HG03135 (cell line): ENCODE measurements around the gene NOVA1.
"Not testable (repeated sequence)": the region's sequence is repeated elsewhere in the genome, so short reads cannot be mapped to it uniquely, and the experiment has no call there.

Source experiments
- ATAC-seq: cut with Tn5 transposase; IDR thresholded peaks from one replicate; pipeline ENCODE4 v1.9.1; 2021; ENCODE audit warnings: mild to moderate bottlenecking, moderate library complexity; ENCODE audit not compliant: unreplicated experiment

NOVA1 gene, protein sequence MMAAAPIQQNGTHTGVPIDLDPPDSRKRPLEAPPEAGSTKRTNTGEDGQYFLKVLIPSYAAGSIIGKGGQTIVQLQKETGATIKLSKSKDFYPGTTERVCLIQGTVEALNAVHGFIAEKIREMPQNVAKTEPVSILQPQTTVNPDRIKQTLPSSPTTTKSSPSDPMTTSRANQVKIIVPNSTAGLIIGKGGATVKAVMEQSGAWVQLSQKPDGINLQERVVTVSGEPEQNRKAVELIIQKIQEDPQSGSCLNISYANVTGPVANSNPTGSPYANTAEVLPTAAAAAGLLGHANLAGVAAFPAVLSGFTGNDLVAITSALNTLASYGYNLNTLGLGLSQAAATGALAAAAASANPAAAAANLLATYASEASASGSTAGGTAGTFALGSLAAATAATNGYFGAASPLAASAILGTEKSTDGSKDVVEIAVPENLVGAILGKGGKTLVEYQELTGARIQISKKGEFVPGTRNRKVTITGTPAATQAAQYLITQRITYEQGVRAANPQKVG

DNA sequence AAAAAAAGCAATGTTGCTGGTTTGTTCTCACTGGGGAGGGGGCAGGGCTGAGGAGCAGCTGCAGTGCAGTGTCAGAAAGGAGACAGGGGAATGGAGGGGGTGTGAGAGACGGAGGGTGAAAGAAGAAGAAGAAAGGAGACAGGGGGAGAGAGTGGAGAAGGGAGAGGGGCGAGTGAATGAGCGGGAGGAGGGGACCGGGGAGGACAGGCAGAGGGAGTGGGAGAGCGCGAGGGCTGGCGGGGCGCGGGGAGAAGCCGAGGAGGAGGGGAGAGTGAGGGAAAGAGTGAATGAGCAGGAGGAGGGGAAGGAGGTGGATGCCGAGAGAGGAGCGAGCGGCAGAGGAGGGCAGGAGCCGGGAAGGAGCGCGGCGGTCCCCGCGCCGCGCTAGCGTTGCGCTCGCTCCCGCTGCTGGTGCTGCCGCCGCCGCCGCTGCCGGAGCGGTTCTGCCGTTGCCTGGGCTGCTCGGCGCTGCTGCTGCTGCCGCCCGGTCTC lies at the start of gene NOVA1:
TSS of gene NOVA1 (minus strand) at position 445 of the 492 bp plus-strand sequence. CDS start 597 bp downstream, outside the sequence.
- ATAC-seq: no peak

DNA sequence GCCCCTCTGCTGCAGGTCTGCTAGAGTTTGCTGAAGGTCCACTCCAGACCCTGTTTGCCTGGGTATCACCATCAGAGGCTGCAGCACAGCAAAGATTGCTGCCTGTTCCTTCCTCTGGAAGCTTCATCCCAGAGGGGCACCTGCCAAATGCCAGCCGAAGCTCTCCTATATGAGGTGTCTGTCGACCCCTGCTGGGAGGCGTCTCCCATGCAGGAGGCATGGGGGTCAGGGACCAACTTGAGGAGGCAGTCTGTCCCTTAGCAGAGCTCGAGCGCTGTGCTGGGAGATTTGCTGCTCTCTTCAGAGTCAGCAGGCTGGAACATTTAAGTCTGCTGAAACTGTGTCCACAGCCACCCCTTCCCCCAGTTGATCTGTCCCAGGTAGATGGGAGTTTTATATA lies 47.2 kb upstream of the NOVA1 start:
- ATAC-seq: not testable (repeated sequence)

DNA sequence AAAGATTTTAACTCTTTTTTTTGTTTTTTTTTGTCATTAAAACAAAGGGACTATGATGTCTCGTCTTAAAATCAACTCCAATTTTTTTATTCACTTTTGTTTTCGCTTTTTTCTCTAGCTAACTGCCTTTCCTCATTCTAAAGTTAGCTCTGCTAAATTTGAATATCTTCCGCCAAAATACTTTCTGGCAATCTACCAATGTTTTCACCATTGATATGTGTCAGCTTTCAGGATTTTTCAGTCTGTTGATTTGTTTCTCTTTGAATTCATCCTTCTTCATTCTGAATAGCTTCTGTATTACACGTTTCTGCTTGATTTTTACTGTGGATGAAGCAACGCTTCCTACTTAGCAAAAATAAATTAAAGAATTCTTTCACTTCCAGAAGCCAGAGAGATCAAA lies 38.7 kb upstream of the NOVA1 start:
- no peak for ATAC-seq

DNA sequence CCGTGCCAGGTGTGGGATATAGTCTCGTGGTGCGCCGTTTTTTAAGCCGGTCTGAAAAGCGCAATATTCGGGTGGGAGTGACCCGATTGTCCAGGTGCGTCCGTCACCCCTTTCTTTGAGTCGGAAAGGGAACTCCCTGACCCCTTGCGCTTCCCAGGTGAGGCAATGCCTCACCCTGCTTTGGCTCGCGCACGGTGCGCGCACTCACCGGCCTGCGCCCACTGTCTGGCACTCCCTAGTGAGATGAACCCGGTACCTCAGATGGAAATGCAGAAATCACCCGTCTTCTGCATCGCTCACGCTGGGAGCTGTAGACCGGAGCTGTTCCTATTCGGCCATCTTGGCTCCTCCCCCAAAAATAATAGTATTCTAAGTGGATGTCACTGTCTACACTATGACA lies 37.1 kb upstream of the NOVA1 start:
- not testable (repeated sequence) for ATAC-seq

DNA sequence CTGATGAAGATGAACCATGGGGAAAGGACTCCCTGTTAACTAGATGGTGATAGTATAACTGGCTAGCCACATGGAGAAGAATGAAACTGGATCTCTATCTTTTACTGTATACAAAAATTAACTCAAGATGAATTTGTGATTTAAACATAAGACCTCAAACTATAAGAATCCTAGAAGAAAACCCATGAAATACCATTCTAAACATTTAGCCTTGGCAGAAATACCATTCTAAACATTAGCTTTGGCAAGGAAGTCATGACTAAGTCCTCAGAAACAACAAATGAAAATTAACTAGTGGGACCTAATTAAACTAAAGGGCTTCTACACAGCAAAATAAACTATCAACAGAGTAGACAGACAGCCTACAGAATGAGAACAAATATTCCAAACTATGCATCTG lies 28.4 kb upstream of the NOVA1 start:
- ATAC-seq: no peak

DNA sequence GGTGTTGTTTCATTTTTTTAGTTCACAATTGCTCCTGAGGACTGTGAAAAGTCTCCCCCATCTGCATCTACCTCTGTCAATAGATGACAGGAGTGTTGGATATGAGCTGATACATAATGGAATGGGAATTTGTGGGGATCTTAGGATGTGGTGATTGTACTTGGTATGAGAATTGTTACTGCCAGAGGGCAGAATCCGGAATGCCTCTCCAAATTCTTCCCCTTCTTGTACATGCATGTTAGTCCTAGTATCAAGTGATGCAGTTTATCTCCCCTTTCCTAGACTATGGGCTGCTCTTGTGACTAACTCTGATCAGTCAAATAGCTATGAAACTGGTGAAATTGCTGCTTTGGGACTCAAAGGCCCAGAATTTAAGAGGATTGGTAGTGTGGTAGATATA lies 24.8 kb upstream of the NOVA1 start:
- ATAC-seq: no peak

DNA sequence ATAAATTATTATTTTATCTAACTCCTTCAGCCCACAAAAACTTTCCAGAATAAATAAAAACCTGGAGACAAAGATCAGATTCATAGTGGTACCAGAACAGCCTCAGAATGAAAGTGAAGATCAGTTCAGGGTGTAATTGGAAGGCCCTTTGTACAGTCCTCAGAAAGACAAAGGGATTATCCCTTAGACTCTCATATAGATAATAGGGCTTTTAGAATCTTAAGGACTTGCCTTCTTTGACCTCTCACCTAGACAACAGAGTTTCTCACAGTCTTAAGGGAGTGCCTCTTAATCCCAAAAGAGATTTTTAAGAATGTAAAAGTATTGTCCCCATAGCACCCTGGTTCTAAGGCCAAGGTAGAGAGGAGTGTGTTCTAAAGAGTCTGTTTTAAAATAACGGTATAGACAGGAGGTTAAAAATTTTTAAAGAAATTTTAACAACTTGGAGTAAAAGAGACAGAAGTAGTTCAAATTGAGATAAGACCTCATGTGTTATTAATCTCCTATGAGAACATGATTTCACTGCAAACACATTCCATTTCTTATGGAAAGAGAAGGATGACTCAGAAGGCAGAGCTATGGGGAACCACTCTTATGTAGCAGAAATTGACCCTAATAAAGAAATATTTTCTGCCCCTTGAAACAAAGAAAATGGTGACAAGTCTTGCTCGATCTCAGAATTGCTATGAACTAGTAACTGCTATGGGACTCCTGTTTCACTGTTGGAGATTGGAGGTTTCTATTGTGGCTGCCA lies 24.2 kb upstream of the NOVA1 start:
- no peak for ATAC-seq

DNA sequence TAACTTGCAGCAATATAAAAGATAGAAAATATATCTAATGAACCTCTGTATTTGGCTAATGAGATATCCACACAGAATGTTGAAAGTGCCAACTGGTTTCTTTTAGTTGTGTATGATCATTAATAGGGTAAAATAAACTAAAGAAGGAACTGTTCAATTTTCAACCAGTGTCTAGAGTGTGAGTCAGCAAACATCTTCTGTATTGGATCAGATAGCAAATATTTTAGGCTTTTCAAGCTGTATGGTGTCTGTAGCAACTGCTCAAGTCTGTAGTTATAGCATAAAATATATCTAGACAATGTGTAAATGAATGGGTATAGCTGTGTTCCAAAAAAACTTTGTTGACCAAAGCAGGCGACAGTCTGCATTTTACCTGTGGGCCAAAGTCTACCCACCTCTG lies 23.5 kb upstream of the NOVA1 start:
- ATAC-seq: no peak

DNA sequence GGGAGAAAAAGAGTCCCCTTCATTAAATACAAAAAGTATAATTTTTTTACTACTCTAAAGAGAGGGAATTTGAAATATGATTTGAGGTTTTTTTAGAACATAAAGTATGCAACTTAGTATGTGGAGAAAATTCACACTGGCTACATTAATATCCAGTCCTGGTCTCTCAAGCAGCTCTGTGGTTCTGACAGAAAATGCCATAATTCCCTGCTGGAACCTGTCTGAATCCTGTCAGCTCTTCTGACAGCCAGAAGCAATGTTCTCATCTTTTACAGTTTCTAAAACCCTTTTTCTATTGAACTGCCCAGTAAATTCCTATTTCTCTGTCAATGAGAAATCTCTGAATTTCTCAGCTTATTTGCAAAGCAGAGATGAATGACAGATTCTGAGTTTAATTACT lies 13.4 kb upstream of the NOVA1 start:
- ATAC-seq: no peak

DNA sequence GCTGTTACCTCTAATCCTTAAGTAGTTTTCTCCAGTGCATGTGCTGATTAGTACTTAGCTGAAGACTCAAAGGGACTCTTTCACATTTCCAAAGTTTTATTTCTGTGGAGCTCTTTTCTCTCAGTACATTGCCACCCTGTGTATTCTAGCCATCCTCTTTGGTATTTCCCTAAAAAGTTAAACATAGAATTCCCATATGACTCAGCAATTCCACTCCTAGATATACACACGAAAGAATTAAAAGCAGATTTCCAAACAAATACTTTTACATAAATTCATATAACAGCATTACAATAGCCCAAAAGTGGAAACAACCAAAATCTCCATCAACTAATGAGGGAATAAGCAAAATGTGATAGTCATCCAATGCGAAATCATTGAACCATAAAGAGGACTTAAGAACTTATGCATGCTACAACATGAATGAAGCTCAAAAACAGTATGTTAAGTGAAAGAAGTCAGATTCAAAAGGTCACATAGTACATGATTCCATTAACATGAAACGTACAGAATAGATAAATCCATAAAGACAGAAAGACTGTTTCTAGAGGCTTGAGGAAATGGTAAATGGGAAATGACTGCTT lies 9.0 kb upstream of the NOVA1 start:
- no peak for ATAC-seq

DNA sequence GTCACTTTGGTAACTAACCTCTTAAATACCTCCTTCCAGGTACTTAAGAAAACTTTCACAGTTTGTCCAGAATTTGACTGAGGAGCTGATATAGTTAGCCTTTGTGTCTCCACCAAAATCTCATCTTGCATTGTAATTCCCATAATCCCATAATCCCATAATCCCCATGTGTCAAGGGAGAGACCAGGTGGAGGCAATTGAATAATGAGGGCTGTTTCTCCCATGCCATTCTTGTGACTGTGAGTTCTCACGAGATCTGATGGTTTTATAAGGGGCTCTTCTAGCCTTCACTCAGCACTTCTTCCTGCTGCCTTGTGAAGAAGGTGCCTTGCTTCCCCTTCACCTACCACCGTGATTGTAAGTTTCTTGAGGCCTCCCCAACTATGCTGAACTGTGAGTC lies 7.8 kb upstream of the NOVA1 start:
- no peak for ATAC-seq

DNA sequence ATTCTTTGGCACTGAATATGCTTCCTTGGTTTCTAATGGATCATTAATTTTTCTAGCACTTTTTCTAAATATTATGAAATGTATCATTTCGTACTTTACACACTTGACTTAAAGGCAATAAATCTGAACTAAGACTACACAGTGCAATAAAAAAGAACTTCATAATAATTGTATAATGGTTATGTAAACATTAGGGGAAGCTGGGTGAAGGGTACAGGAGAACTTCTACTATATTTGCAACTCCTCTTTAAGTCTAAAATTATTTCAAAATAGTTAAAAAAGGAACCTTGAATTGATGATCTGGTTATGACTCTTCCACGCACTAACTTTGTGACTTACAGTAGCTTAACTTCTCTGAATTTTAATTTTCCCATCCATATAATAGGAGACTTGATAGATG lies 5.1 kb upstream of the NOVA1 start:
- no peak for ATAC-seq

DNA sequence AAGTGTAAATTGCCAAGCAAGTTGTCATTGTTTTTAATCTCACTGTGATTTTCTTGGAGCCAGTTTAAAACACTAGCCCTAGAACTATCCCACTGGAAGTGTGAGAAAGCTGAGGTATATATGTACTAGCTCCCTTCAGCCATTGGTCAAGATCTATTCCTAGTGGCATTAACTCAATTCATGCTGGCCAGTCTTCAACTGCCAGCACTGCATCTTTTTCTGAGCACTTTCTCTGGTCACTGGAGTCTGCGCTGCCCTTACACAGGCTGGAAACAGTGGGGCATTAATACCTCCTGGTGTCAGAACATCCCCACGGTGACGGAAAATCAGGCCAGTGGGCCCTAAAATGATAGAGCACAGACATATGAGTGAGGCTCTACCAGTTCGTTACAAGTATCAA lies 4.0 kb upstream of the NOVA1 start:
- no peak for ATAC-seq

DNA sequence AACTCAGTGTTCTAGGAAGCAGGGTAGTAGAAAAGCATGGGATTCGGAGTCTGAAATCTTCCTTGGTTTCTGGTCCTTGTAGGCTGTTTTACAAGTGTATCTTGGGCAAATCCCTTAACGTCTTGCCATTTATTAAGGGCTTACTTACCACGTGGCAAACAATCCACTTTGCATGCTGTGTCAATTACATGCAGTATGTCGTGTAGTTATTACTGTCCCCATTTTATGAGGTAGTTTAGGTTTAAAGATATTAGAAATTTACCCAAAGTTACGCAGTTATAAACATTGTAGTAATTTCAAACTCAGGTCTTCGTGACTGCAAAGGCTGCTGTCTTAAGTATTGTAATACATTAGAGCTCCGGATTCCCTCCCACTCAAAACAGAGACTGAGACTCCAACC lies 1.5 kb upstream of the NOVA1 start:
- ATAC-seq: no peak

DNA sequence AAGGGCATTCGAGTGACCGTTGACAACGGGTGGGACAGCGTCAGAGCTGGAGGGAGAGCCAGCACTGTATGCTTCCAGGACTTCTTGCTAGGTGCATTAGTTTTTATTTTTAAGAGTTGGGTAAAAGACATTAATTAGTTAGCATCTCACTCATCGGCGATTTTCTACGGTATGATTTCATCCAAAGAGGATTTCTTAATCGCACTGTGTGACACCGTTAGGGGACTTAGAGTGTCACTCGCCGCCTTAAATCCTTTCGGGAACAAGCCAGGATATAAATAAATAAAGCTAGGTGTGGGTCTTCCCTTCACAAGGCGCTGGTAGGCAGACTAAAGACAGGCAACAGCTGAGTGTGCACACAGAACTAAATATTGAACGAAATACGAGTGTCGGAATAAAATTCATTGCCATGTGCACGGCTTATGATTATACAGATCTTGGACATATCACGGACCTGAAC lies 869 bp upstream of the NOVA1 start:
- ATAC-seq: no peak

DNA sequence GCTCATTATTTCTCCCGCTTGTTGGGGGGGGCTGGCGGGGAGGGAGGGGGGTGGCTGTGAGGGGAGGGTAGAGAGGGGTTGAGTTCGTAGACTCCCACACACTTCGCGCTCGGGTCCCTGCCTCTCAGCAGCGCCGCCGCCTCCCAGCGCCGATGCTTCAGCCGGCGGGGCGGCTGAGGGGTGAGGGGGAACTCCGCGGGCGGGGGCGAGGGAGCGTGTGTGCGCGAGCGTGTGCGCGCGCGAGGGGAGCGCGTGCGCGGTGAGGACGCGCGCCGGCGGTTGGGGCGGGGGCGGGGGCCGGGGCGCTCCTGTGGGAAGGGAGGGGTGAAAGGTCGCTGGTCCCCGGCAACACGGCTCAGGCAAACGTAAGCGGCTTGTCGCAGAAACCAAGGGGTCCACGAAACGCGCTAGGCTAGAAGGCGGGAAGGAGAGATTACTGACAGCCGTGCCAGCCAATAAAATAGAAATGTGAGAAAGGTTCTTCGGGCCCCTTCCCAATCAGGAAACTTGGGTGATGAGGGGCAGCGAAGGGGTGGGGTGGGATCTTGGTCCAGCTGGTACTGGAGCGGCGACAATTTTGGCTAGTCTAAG lies 343 bp upstream of the NOVA1 start:
- no peak for ATAC-seq

DNA sequence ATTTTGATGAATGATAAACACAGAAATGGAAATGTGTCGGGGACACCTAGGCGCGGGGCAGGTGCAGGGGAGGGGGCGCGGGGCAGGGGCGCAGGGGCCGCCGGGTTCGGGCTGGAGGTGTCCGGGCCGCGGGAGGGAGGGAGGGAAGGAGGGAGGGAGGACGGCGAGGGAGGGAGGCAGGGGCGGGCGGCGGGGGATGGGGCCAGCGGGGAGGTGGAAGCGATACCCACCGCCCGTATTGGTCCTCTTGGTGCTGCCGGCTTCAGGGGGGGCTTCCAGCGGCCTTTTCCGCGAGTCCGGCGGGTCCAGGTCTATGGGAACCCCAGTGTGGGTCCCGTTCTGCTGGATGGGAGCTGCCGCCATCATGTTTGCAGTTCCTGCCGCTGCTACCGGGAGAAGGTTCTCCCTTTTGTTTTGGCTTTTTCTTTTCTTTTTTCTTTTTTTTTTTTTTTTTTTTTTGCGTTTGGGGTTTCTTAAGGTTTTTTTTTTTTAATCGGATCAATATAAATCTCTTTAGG lies 703 bp downstream of the NOVA1 start:
- ATAC-seq: no peak

DNA sequence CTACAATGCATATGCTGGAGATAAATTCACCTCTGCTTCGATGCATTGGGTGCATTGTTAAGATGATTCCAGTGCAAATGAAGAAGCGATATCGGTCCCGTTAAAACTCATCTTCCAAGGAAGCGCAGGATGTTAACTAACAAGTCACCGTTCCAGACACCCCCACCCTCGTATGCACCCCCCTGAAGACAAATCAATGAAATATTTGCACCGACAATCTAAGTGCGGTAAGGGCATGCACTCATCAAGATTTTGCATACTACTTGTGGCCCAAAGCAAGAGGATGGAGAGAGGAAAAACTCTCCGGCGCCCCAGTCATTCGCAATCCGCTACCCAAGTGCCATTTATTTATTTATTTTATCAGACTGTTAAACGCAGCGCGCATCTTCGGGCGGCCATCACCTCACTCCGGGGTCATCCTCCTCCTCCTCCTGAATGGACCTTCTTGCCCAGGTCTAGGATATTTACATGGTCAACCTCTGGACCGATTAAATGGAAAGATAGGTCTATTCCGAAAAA lies 1.2 kb downstream of the NOVA1 start:
- no peak for ATAC-seq

DNA sequence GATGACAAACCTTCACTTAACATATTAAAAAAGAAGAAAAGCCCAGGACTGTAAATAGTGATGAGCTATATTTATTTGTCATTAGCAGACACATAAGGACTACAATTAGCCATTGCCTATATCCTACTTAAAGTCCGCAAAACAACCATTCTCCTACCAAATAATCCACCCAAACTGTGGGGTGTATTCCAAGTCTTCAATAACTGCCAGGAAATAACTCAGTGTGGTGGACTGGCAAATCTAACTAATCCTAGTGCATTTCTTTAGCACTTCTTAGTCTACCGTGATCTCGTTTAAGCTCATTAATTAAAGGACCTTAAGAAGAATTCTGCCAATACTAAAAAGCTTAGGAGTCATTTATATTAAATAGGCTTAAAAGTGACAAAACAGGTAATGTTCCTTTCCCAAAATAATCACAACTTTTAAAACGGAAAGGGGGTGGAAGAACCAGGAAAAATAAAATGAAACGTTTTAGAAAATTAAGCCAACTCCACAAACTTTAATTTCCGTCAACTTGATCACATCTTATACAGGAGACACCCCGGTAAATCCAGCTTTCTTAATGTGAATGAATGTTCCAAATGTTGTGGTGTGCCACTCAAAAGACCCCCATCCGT lies 1.8 kb downstream of the NOVA1 start:
- no peak for ATAC-seq
